A673 (cell line): ENCODE results near the gene PIK3R1.

Source experiments
- CTCF ChIP-seq: fragments of 300-800, 200-600 bp; sonication (generic); conservative IDR thresholded peaks from 2 replicates; pipeline ENCODE4 v1.5.1; 2017; ENCODE audit warnings: low read depth, mild to moderate bottlenecking, antibody characterized with exemption, low read length, moderate library complexity, mixed read lengths
- EZH2 ChIP-seq: fragments of 200-600 bp; sonication (generic); IDR thresholded peaks from 2 replicates; pipeline ENCODE4 v1.6.1; 2017; ENCODE audit warnings: borderline replicate concordance, low read depth, mild to moderate bottlenecking, mixed read lengths, antibody characterized with exemption, low read length; ENCODE audit not compliant: poor library complexity, severe bottlenecking

- TF ChIP-seq CTCF (no peak), EZH2 (no peak)
Observed at GRCh38 chr5:68231414-68232076, 16.0 kb downstream of the PIK3R1 start.
